ENCODE measurements around the gene GRXCR1.

Gene GRXCR1

DNA sequence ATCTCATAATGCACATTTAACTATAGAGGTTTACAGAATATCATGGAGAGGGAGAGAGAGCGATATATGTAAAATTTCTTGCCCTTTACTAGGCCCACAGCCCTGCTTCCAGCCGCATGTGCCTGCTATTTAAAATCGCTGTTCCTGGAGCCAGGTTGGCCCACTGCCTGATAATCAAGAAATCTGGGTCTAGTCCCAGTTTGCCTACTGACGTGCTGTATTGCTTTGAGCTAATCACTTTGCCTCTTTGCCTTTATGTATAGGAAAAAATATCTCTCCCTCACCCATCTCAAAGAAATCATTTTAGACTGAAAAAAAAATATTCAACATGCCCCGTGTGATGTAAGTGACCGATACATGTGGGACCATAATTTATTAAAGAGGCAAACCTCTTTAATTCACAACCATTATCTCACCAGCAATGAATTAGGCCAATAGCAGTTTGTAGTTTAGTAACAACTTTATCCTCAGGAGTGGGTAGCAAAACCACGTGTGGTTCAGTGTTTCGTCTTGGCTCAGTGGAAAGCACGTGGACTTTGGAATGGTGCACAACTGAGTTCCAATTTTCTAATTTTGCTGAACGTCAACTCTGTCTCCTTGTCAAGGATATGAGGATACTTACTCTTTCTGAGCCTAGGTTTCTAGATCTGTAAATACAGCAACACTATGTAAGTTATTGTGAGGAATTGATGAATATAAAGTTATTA is 62.6 kb downstream of the GRXCR1 start:
- Histone ChIP-seq H3K79me2 (ENCODE audit: insufficient read depth, low read length) (no peaks in the 10 kb centered on the region), H3K27ac (ENCODE audit: low read depth, low read length, poor library complexity, severe bottlenecking) (no peak overlapping the region), H3K4me2 (ENCODE audit: low read length) (no peak overlapping the region), H3K9me2 (ENCODE audit: low read depth, low read length) (no peaks in the 10 kb centered on the region), H4K20me1 (ENCODE audit: insufficient read depth, low read length) (no peaks in the 10 kb centered on the region), H3K36me3 (ENCODE audit: insufficient read depth, low read length) (no peaks in the 10 kb centered on the region), H2AFZ (ENCODE audit: low read length) (no peak overlapping the region), H3K27me3 (ENCODE audit: insufficient read depth, low read length) (no peaks in the 10 kb centered on the region), H3K9me3 (ENCODE audit: low read length) (no peaks in the 10 kb centered on the region), H3K9ac (ENCODE audit: low read length) (no peak overlapping the region), H3K4me3 (ENCODE audit: low read depth, low read length, poor library complexity, severe bottlenecking) (no peak overlapping the region), H3F3A (ENCODE audit: insufficient read depth, low read length) (no peaks in the 10 kb centered on the region), H3K4me1 (ENCODE audit: insufficient read depth, low read length, severe bottlenecking) (no peaks in the 10 kb centered on the region)
- TF ChIP-seq, protein P1, sequence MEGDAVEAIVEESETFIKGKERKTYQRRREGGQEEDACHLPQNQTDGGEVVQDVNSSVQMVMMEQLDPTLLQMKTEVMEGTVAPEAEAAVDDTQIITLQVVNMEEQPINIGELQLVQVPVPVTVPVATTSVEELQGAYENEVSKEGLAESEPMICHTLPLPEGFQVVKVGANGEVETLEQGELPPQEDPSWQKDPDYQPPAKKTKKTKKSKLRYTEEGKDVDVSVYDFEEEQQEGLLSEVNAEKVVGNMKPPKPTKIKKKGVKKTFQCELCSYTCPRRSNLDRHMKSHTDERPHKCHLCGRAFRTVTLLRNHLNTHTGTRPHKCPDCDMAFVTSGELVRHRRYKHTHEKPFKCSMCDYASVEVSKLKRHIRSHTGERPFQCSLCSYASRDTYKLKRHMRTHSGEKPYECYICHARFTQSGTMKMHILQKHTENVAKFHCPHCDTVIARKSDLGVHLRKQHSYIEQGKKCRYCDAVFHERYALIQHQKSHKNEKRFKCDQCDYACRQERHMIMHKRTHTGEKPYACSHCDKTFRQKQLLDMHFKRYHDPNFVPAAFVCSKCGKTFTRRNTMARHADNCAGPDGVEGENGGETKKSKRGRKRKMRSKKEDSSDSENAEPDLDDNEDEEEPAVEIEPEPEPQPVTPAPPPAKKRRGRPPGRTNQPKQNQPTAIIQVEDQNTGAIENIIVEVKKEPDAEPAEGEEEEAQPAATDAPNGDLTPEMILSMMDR (IDR thresholded peaks at IDR 0.05; ENCODE audit: low read length): no peak
- TF ChIP-seq EZH2 (IDR thresholded peaks at IDR 0.05; ENCODE audit: borderline replicate concordance, low read length): no peak

DNA sequence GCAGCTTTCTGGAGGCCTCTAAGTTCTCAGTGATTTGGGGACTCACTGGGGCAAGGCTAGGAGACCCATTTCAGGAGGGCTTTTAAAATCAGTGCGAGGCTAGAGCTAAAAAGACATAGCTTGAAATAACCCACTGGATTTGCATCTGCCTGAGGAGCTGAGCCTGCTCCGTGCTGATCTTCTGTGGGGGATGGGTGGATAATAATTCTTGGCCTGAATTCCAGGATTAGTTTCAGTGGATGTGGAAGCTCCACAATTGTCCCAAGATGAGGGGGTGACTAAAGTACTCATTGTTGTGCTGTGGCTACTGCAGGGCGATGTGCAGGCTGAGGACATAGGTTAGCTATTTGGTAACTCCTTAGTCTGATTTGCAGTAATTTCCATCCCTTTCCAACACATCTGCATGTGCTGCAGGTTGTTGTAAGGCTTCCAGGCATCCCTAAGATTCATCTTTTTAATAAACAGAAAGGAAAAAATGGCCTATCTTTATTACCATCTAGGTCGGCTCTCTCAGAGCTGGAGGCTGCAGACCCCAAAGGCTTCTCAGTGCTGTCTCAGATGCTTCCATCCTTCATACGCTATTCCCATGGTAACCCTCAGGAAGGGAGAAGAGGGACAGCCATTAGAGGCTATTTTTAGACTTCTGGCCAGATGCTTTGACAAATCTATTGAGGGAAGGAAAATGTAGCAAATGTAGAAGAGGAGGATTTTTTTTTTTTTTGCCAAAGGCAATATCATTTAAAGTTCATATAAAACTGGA is 63.4 kb downstream of the GRXCR1 start:
- H3K79me2 ChIP-seq (ENCODE audit: insufficient read depth, low read length): no peaks in the 10 kb centered on the region
- TF ChIP-seq, protein P1 (IDR thresholded peaks at IDR 0.05; ENCODE audit: low read length): no peak
- TF ChIP-seq EZH2 (IDR thresholded peaks at IDR 0.05; ENCODE audit: borderline replicate concordance, low read length): no peak
- H3K4me1 ChIP-seq (ENCODE audit: insufficient read depth, low read length, severe bottlenecking): no peaks in the 10 kb centered on the region
- no peak overlapping the region for H3K27ac ChIP-seq (ENCODE audit: low read depth, low read length, poor library complexity, severe bottlenecking)
- H3K9me3 ChIP-seq (ENCODE audit: low read length): no peaks in the 10 kb centered on the region
- H3K9me2 ChIP-seq (ENCODE audit: low read depth, low read length): no peaks in the 10 kb centered on the region
- H3K36me3 ChIP-seq (ENCODE audit: insufficient read depth, low read length): no peaks in the 10 kb centered on the region
- no peaks in the 10 kb centered on the region for H4K20me1 ChIP-seq (ENCODE audit: insufficient read depth, low read length)
- H3K4me2 ChIP-seq (ENCODE audit: low read length): no peak overlapping the region
- no peak overlapping the region for H3K9ac ChIP-seq (ENCODE audit: low read length)
- H3K27me3 ChIP-seq (ENCODE audit: insufficient read depth, low read length): no peaks in the 10 kb centered on the region
- no peaks in the 10 kb centered on the region for H3F3A ChIP-seq (ENCODE audit: insufficient read depth, low read length)
- no peak overlapping the region for H3K4me3 ChIP-seq (ENCODE audit: low read depth, low read length, poor library complexity, severe bottlenecking)
- H2AFZ ChIP-seq (ENCODE audit: low read length): no peak overlapping the region

DNA sequence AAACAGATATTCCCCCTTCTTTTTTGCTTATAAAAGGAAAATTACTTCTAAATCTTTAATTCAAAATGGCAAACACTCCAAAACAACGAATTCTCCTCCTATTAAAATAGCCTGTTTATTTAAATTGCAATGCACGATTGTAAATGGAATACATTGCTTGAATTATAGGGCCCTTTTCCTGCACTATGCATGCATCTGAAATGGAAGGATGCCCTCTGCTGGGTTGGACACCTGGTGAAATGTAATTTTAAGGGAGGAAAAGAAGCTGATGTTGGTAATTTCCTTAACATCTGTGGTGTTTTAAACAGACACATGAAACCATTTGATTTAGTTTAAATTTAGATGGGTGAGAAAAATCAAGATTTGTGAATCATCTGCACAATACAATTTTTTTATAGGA is 72.8 kb downstream of the GRXCR1 start:
- no peaks in the 10 kb centered on the region for H3K9me2 ChIP-seq (ENCODE audit: low read depth, low read length)
- no peak overlapping the region for H2AFZ ChIP-seq (ENCODE audit: low read length)
- H3K79me2 ChIP-seq (ENCODE audit: insufficient read depth, low read length): no peaks in the 10 kb centered on the region
- H3K36me3 ChIP-seq (ENCODE audit: insufficient read depth, low read length): no peaks in the 10 kb centered on the region
- H3K4me2 ChIP-seq (ENCODE audit: low read length): no peak overlapping the region
- no peak for TF ChIP-seq EZH2 (IDR thresholded peaks at IDR 0.05; ENCODE audit: borderline replicate concordance, low read length)
- TF ChIP-seq, protein P1 (IDR thresholded peaks at IDR 0.05; ENCODE audit: low read length): peak; percentile 30; the same call in 1 of the 2 replicates
- H3K4me3 ChIP-seq (ENCODE audit: low read depth, low read length, poor library complexity, severe bottlenecking): no peak overlapping the region
- H4K20me1 ChIP-seq (ENCODE audit: insufficient read depth, low read length): no peaks in the 10 kb centered on the region
- H3K9me3 ChIP-seq (ENCODE audit: low read length): no peaks in the 10 kb centered on the region
- no peak overlapping the region for H3K9ac ChIP-seq (ENCODE audit: low read length)
- no peak overlapping the region for H3K27ac ChIP-seq (ENCODE audit: low read depth, low read length, poor library complexity, severe bottlenecking)
- no peaks in the 10 kb centered on the region for H3F3A ChIP-seq (ENCODE audit: insufficient read depth, low read length)
- H3K4me1 ChIP-seq (ENCODE audit: insufficient read depth, low read length, severe bottlenecking): no peaks in the 10 kb centered on the region
- H3K27me3 ChIP-seq (ENCODE audit: insufficient read depth, low read length): no peaks in the 10 kb centered on the region

All from OCI-LY1 (cell line).